Measurements from ENCODE around the gene SKOR1. TPM values are rescaled to one million over a fixed set of nuclear protein-coding genes. Genes with fewer than 3 reads are reported as not detected.

The SKOR1 gene
- total RNA-seq, 1 experiment from 2014 or later: 0.81 TPM

DNA sequence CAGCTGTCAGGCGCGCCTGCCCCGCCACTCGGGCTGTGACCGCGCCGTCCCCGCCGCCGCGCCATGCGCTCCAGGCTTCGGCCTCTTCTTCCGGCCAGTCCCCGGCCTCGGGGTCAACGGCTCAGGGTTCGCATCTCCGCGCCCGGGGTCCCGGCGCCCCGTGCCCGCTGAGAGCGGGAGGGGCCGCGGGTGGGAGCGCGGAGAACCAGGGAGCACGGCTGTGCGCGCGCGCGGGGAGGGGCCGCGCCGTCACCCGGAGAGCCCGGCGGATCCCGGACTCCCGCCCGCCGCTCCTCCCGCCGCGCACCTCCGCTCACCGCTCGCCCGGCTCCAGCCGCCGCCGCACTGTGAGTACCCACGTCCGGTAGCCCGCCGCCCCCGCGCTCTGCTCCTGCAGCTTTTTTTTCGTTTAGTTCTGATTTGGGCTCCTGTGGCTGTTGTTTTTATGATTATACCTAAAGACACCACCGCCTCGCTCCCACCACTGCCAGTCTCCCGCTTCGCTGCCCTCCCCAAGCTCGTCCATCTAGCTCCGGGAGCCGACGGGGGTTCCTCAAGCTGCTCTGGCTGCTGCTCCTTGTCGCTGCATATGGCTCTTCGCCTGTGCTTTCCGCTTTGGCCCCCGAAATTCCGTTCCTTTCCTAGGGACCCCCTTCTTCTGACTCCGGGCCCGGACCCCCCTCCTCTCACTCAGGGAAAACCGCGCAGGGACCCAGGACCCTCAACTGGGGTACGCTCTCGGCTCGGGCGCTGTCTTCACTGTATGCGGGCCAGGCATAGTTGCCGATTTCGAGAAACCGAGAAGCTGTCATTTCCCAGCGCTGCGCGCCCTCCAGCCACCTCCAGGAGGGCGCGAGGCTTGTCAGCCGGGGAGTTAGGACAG lies 1.8 kb upstream of the SKOR1 start:
- DNase-seq (ENCODE audit: low read depth, low spot score): no peak
- Histone ChIP-seq H3K4me3 (replicated peaks in 1 of 2; ENCODE audit: low read depth in 1 of 2, low read length in 2 of 2) (no peak overlapping the region), H3K79me2 (ENCODE audit: insufficient read depth, low read length) (no peaks in the 10 kb centered on the region), H3K9ac (ENCODE audit: low read length) (no peak overlapping the region), H3K9me2 (ENCODE audit: insufficient read depth) (no peaks in the 10 kb centered on the region), H3K9me3 (ENCODE audit: control insufficient read depth in 1 of 2, insufficient read depth in 1 of 2, low read depth in 1 of 2, low read length in 2 of 2) (no peaks in the 10 kb centered on the region), H3K36me3 (ENCODE audit: control insufficient read depth in 1 of 2, insufficient read depth in 2 of 2, low read length in 2 of 2) (no peaks in the 10 kb centered on the region), H3K4me1 (ENCODE audit: control insufficient read depth in 1 of 2, insufficient read depth in 2 of 2, low read length in 2 of 2) (no peaks in the 10 kb centered on the region), H3K27ac (ENCODE audit: low read depth, low read length) (no peak overlapping the region), H2AFZ (ENCODE audit: low read depth, low read length, poor library complexity, severe bottlenecking) (no peak overlapping the region), H4K20me1 (ENCODE audit: insufficient read depth) (no peaks in the 10 kb centered on the region), H3K27me3 (ENCODE audit: insufficient read depth, low read length) (no peaks in the 10 kb centered on the region), H3K4me2 (ENCODE audit: low read length) (no peak overlapping the region)
- ChIA-PET RAD21 (ENCODE audit: low non-redundant PET in 1 of 2, low total read pairs in 2 of 2, uncharacterized antibody in 2 of 2, unreplicated experiment in 2 of 2) (no interaction called here), CTCF (no interaction called here), POLR2A (no interaction called here)
- intact Hi-C loops (cut with micrococcal nuclease): no loop called here
- no peak for ATAC-seq
- no TSS peak for BruUV-seq (replicated peaks)
- TF ChIP-seq, protein P1, sequence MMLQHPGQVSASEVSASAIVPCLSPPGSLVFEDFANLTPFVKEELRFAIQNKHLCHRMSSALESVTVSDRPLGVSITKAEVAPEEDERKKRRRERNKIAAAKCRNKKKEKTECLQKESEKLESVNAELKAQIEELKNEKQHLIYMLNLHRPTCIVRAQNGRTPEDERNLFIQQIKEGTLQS (IDR thresholded peaks at IDR 0.05): no peak
- TF ChIP-seq EZH2 (IDR thresholded peaks at IDR 0.05): no peak
- TF ChIP-seq ZFX (IDR thresholded peaks at IDR 0.05): no peak
- no peak for TF ChIP-seq EZH2phosphoT487 (IDR thresholded peaks at IDR 0.05; ENCODE audit: borderline replicate concordance)
- no peak for TF ChIP-seq JUND (IDR thresholded peaks at IDR 0.05)
- TF ChIP-seq ELF1 (IDR thresholded peaks at IDR 0.05; ENCODE audit: borderline replicate concordance, low read depth): no peak
- TF ChIP-seq, protein P2, sequence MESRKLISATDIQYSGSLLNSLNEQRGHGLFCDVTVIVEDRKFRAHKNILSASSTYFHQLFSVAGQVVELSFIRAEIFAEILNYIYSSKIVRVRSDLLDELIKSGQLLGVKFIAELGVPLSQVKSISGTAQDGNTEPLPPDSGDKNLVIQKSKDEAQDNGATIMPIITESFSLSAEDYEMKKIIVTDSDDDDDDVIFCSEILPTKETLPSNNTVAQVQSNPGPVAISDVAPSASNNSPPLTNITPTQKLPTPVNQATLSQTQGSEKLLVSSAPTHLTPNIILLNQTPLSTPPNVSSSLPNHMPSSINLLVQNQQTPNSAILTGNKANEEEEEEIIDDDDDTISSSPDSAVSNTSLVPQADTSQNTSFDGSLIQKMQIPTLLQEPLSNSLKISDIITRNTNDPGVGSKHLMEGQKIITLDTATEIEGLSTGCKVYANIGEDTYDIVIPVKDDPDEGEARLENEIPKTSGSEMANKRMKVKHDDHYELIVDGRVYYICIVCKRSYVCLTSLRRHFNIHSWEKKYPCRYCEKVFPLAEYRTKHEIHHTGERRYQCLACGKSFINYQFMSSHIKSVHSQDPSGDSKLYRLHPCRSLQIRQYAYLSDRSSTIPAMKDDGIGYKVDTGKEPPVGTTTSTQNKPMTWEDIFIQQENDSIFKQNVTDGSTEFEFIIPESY (IDR thresholded peaks at IDR 0.05; ENCODE audit: extremely low read depth, insufficient replicate concordance, low read length): no peak
- TF ChIP-seq POLR2AphosphoS5 (IDR thresholded peaks at IDR 0.05; ENCODE audit: low read depth, low read length): no peak
- no peak for TF ChIP-seq SP1 (IDR thresholded peaks at IDR 0.05; ENCODE audit: low read depth)
- TF ChIP-seq FOSL1 (IDR thresholded peaks at IDR 0.05; ENCODE audit: low read depth): no peak
- no peak for TF ChIP-seq TCF7L2 (IDR thresholded peaks at IDR 0.05; ENCODE audit: borderline replicate concordance, extremely low read depth, insufficient read depth, insufficient read length)
- TF ChIP-seq SRF (IDR thresholded peaks at IDR 0.05; ENCODE audit: low read depth): no peak
- TF ChIP-seq CBX3 (IDR thresholded peaks at IDR 0.05; ENCODE audit: low read depth): no peak
- TF ChIP-seq SIN3A (IDR thresholded peaks at IDR 0.05; ENCODE audit: low read depth): no peak
- no peak for TF ChIP-seq POLR2A (IDR thresholded peaks at IDR 0.05; ENCODE audit: borderline replicate concordance, extremely low read depth, insufficient read depth, insufficient read length)
- TF ChIP-seq RAD21 (IDR thresholded peaks at IDR 0.05; ENCODE audit: low read depth): no peak
- no peak for TF ChIP-seq YY1 (IDR thresholded peaks at IDR 0.05; ENCODE audit: extremely low read depth, insufficient replicate concordance, low read depth, low read length)

Measured in HCT116 (cell line).